ENCODE measurements around the gene SOS2.
"Not testable (repeated sequence)": the region's sequence is repeated elsewhere in the genome, so short reads cannot be mapped to it uniquely, and the experiment has no call there.

Gene SOS2

GRCh38 chr14:50073663-50074062, 157.7 kb downstream of the SOS2 start:
- not testable (repeated sequence) for H3K9me3 ChIP-seq (replicated peaks in 1 of 2; ENCODE audit: control insufficient read depth in 2 of 2, insufficient read depth in 1 of 2, low read depth in 1 of 2, low read length in 2 of 2); H2BK5ac ChIP-seq (ENCODE audit: low read length); H3K79me1 ChIP-seq (ENCODE audit: low read depth, low read length); H2AK5ac ChIP-seq (ENCODE audit: low read depth, low read length); DNase-seq (ENCODE audit: low spot score); H3K4ac ChIP-seq (ENCODE audit: low read length); H2BK12ac ChIP-seq (ENCODE audit: low read length); H2BK120ac ChIP-seq (ENCODE audit: low read depth, low read length); H2AFZ ChIP-seq (ENCODE audit: low read length); H3K27me3 ChIP-seq (ENCODE audit: control insufficient read depth in 3 of 3, insufficient read depth in 3 of 3, low read depth in 1 of 3, low read length in 3 of 3); H3K4me3 ChIP-seq (ENCODE audit: low read length in 2 of 2); H2BK15ac ChIP-seq (ENCODE audit: low read length); H4K91ac ChIP-seq (ENCODE audit: low read depth, low read length, poor library complexity); H3K27ac ChIP-seq (replicated peaks; ENCODE audit: low read length); H3K4me1 ChIP-seq (ENCODE audit: control insufficient read depth in 2 of 2, insufficient read depth in 1 of 2, low read depth in 1 of 2, low read length in 2 of 2); H3K14ac ChIP-seq (ENCODE audit: low read length); H3K9ac ChIP-seq (ENCODE audit: low read depth, low read length, poor library complexity); H3K4me2 ChIP-seq (ENCODE audit: insufficient read depth, low read length, poor library complexity, severe bottlenecking); H3K18ac ChIP-seq (ENCODE audit: low read length); H4K8ac ChIP-seq (ENCODE audit: low read depth, low read length); H3K23ac ChIP-seq (ENCODE audit: low read depth, low read length, poor library complexity); H3K36me3 ChIP-seq (replicated peaks in 1 of 2; ENCODE audit: control insufficient read depth in 2 of 2, insufficient read depth in 2 of 2, low read length in 2 of 2)
- WGBS, 2 donors (ENCODE audit: extremely low coverage in 2 of 2, insufficient read length in 2 of 2, insufficient replicate concordance in 1 of 2), result no CpG with 5 or more reads among the region's 32 CpGs

GRCh38 chr14:50072395-50072794, 159.0 kb downstream of the SOS2 start:
- Histone ChIP-seq H3K23ac (ENCODE audit: low read depth, low read length, poor library complexity) (no peak overlapping the region), H3K4me2 (ENCODE audit: insufficient read depth, low read length, poor library complexity, severe bottlenecking) (no peak overlapping the region), H3K27me3 (ENCODE audit: control insufficient read depth in 3 of 3, insufficient read depth in 3 of 3, low read depth in 1 of 3, low read length in 3 of 3) (no peaks in the 10 kb centered on the region), H2AK5ac (ENCODE audit: low read depth, low read length) (no peak overlapping the region), H3K27ac (replicated peaks; ENCODE audit: low read length) (no peak overlapping the region), H3K4me1 (ENCODE audit: control insufficient read depth in 2 of 2, insufficient read depth in 1 of 2, low read depth in 1 of 2, low read length in 2 of 2) (no peaks in the 10 kb centered on the region), H4K8ac (ENCODE audit: low read depth, low read length) (no peak overlapping the region), H3K4me3 (ENCODE audit: low read length in 2 of 2) (no peak overlapping the region), H2BK15ac (ENCODE audit: low read length) (no peak overlapping the region), H4K91ac (ENCODE audit: low read depth, low read length, poor library complexity) (no peak overlapping the region), H2BK12ac (ENCODE audit: low read length) (no peak overlapping the region), H3K79me1 (ENCODE audit: low read depth, low read length) (no peaks in the 10 kb centered on the region), H3K36me3 (replicated peaks in 1 of 2; ENCODE audit: control insufficient read depth in 2 of 2, insufficient read depth in 2 of 2, low read length in 2 of 2) (no peaks in the 10 kb centered on the region), H3K9ac (ENCODE audit: low read depth, low read length, poor library complexity) (no peak overlapping the region), H3K4ac (ENCODE audit: low read length) (no peak overlapping the region), H2BK5ac (ENCODE audit: low read length) (no peak overlapping the region), H3K9me3 (replicated peaks in 1 of 2; ENCODE audit: control insufficient read depth in 2 of 2, insufficient read depth in 1 of 2, low read depth in 1 of 2, low read length in 2 of 2) (no peaks in the 10 kb centered on the region), H3K14ac (ENCODE audit: low read length) (no peak overlapping the region), H3K18ac (ENCODE audit: low read length) (no peak overlapping the region), H2BK120ac (ENCODE audit: low read depth, low read length) (no peak overlapping the region), H2AFZ (ENCODE audit: low read length) (no peak overlapping the region)
- no CpG with 5 or more reads among the region's 1 CpG for WGBS, 2 donors (ENCODE audit: extremely low coverage in 2 of 2, insufficient read length in 2 of 2, insufficient replicate concordance in 1 of 2)
- no peak for DNase-seq (ENCODE audit: low spot score)

GRCh38 chr14:50070840-50071548, 160.4 kb downstream of the SOS2 start:
- WGBS, 2 donors (ENCODE audit: extremely low coverage in 2 of 2, insufficient read length in 2 of 2, insufficient replicate concordance in 1 of 2), result no CpG with 5 or more reads among the region's 13 CpGs
- no peak overlapping the region for H2BK5ac ChIP-seq (ENCODE audit: low read length)
- no peaks in the 10 kb centered on the region for H3K4me1 ChIP-seq (ENCODE audit: control insufficient read depth in 2 of 2, insufficient read depth in 1 of 2, low read depth in 1 of 2, low read length in 2 of 2)
- no peak overlapping the region for H2AK5ac ChIP-seq (ENCODE audit: low read depth, low read length)
- no peak overlapping the region for H2AFZ ChIP-seq (ENCODE audit: low read length)
- H3K4me2 ChIP-seq (ENCODE audit: insufficient read depth, low read length, poor library complexity, severe bottlenecking), result no peak overlapping the region
- H3K4me3 ChIP-seq (ENCODE audit: low read length in 2 of 2), result no peak overlapping the region
- H4K91ac ChIP-seq (ENCODE audit: low read depth, low read length, poor library complexity), result no peak overlapping the region
- no peak overlapping the region for H3K27ac ChIP-seq (replicated peaks; ENCODE audit: low read length)
- no peak for DNase-seq (ENCODE audit: low spot score)
- H3K9ac ChIP-seq (ENCODE audit: low read depth, low read length, poor library complexity), result no peak overlapping the region
- H3K18ac ChIP-seq (ENCODE audit: low read length), result no peak overlapping the region
- H3K14ac ChIP-seq (ENCODE audit: low read length), result no peak overlapping the region
- no peak overlapping the region for H3K4ac ChIP-seq (ENCODE audit: low read length)
- no peak overlapping the region for H2BK12ac ChIP-seq (ENCODE audit: low read length)
- H3K36me3 ChIP-seq (replicated peaks in 1 of 2; ENCODE audit: control insufficient read depth in 2 of 2, insufficient read depth in 2 of 2, low read length in 2 of 2), result no peaks in the 10 kb centered on the region
- H3K23ac ChIP-seq (ENCODE audit: low read depth, low read length, poor library complexity), result no peak overlapping the region
- no peak overlapping the region for H2BK120ac ChIP-seq (ENCODE audit: low read depth, low read length)
- no peaks in the 10 kb centered on the region for H3K79me1 ChIP-seq (ENCODE audit: low read depth, low read length)
- H2BK15ac ChIP-seq (ENCODE audit: low read length), result no peak overlapping the region
- H3K27me3 ChIP-seq (ENCODE audit: control insufficient read depth in 3 of 3, insufficient read depth in 3 of 3, low read depth in 1 of 3, low read length in 3 of 3), result no peaks in the 10 kb centered on the region
- no peaks in the 10 kb centered on the region for H3K9me3 ChIP-seq (replicated peaks in 1 of 2; ENCODE audit: control insufficient read depth in 2 of 2, insufficient read depth in 1 of 2, low read depth in 1 of 2, low read length in 2 of 2)
- H4K8ac ChIP-seq (ENCODE audit: low read depth, low read length), result no peak overlapping the region

GRCh38 chr14:50070230-50070629, 161.1 kb downstream of the SOS2 start:
- no peak overlapping the region for H2BK12ac ChIP-seq (ENCODE audit: low read length)
- H3K79me1 ChIP-seq (ENCODE audit: low read depth, low read length), result no peaks in the 10 kb centered on the region
- no peak overlapping the region for H3K14ac ChIP-seq (ENCODE audit: low read length)
- no peak overlapping the region for H3K4me3 ChIP-seq (ENCODE audit: low read length in 2 of 2)
- H3K27ac ChIP-seq (replicated peaks; ENCODE audit: low read length), result no peak overlapping the region
- no peak overlapping the region for H3K18ac ChIP-seq (ENCODE audit: low read length)
- H2AFZ ChIP-seq (ENCODE audit: low read length), result no peak overlapping the region
- WGBS, 2 donors (ENCODE audit: extremely low coverage in 2 of 2, insufficient read length in 2 of 2, insufficient replicate concordance in 1 of 2), result no CpG with 5 or more reads among the region's 3 CpGs
- H4K8ac ChIP-seq (ENCODE audit: low read depth, low read length), result no peak overlapping the region
- no peaks in the 10 kb centered on the region for H3K4me1 ChIP-seq (ENCODE audit: control insufficient read depth in 2 of 2, insufficient read depth in 1 of 2, low read depth in 1 of 2, low read length in 2 of 2)
- H3K23ac ChIP-seq (ENCODE audit: low read depth, low read length, poor library complexity), result no peak overlapping the region
- no peak overlapping the region for H3K4me2 ChIP-seq (ENCODE audit: insufficient read depth, low read length, poor library complexity, severe bottlenecking)
- H3K27me3 ChIP-seq (ENCODE audit: control insufficient read depth in 3 of 3, insufficient read depth in 3 of 3, low read depth in 1 of 3, low read length in 3 of 3), result no peaks in the 10 kb centered on the region
- H2BK120ac ChIP-seq (ENCODE audit: low read depth, low read length), result no peak overlapping the region
- no peak overlapping the region for H3K4ac ChIP-seq (ENCODE audit: low read length)
- H2BK15ac ChIP-seq (ENCODE audit: low read length), result no peak overlapping the region
- H3K9ac ChIP-seq (ENCODE audit: low read depth, low read length, poor library complexity), result no peak overlapping the region
- H2AK5ac ChIP-seq (ENCODE audit: low read depth, low read length), result no peak overlapping the region
- H4K91ac ChIP-seq (ENCODE audit: low read depth, low read length, poor library complexity), result no peak overlapping the region
- no peak for DNase-seq (ENCODE audit: low spot score)
- no peak overlapping the region for H2BK5ac ChIP-seq (ENCODE audit: low read length)
- H3K9me3 ChIP-seq (replicated peaks in 1 of 2; ENCODE audit: control insufficient read depth in 2 of 2, insufficient read depth in 1 of 2, low read depth in 1 of 2, low read length in 2 of 2), result no peaks in the 10 kb centered on the region
- H3K36me3 ChIP-seq (replicated peaks in 1 of 2; ENCODE audit: control insufficient read depth in 2 of 2, insufficient read depth in 2 of 2, low read length in 2 of 2), result no peaks in the 10 kb centered on the region

Data from neuronal stem cell (in vitro differentiated cells).